Measurements from ENCODE around the gene RAMP1. TPM values are rescaled to one million over a fixed set of nuclear protein-coding genes. Genes with fewer than 3 reads are reported as not detected.

Gene RAMP1
- total and polyA plus RNA-seq, 9 of the 15 experiments (the other 6 are each of a cell fraction or from before 2014, with no cell fraction given) = 0.72 to 0.77 TPM; not detected in 7

DNA sequence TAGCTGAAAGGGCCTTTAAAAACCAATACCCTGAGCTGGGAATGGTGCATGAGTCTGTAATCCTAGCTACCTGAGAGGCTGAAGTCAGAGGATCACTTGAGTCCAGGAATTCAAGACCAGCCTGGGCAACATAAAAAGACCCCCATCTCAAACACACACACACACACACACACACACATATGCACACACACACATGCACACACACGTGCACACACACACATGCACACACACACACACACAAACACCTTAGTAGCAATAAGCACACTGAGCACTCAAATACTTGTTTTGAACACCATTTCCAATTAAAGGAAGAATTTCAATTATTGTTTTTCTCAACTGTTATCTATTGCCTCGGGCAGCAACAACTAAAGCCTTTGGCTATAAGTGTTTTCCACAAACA, 81.8 kb downstream of the RAMP1 start:
- FAIRE-seq = no peak
- Histone ChIP-seq H3K4me1 (replicated peaks in 1 of 2; ENCODE audit: control insufficient read depth in 2 of 2, insufficient read depth in 2 of 2, low read length in 2 of 2) (peaks cover 31 to 38% of the 10 kb centered on the region in 2 experiments; a peak in 4 of 5 replicates), H3K36me3 (ENCODE audit: control insufficient read depth, insufficient read depth, low read length) (no peaks in the 10 kb centered on the region), H3K27ac (ENCODE audit: extremely low read depth, low read depth, low read length) (peak overlapping the region; percentile 36), H3K4me2 (ENCODE audit: insufficient read depth, low read length) (no peak overlapping the region), H4K20me1 (replicated peaks; ENCODE audit: control insufficient read depth, insufficient read depth, low read length) (no peaks in the 10 kb centered on the region), H3K9me1 (ENCODE audit: control insufficient read depth, insufficient read depth, low read length) (no peaks in the 10 kb centered on the region), H3K4me3 (no peak overlapping the region), H3K79me2 (ENCODE audit: control insufficient read depth, insufficient read depth, low read length) (no peaks in the 10 kb centered on the region), H2AFZ (ENCODE audit: low read depth, low read length) (no peak overlapping the region), H3K27me3 (ENCODE audit: control insufficient read depth in 2 of 2, insufficient read depth in 2 of 2, low read length in 2 of 2) (no peaks in the 10 kb centered on the region), H3K9me3 (replicated peaks; ENCODE audit: control insufficient read depth, insufficient read depth, low read depth, low read length) (peaks cover 12% of the 10 kb centered on the region), H3K9ac (ENCODE audit: insufficient read depth in 1 of 2, low read depth in 2 of 2, low read length in 2 of 2) (peak overlapping the region in 1 of 2 experiments; percentile 59; a peak in 1 of 4 replicates)
- in situ Hi-C loops (cut with MboI) (no loop called here), intact Hi-C loops (cut with micrococcal nuclease) (no loop called here)
- WGBS (ENCODE audit: insufficient coverage, low coverage, missing lambda C conversion rate) = 13% methylated on average over 2 of the region's 2 CpGs
- ChIA-PET CTCF (ENCODE audit: low intra/inter-chr PET ratio) (no interaction called here), POLR2A (interaction anchor here (0.7 to 2.3 kb wide), 4 partner anchors 9 to 23 kb away, joined by 3 to 6 read pairs (median 4); no protein-coding TSS in a partner anchor)
- BruUV-seq (replicated peaks) = no TSS peak
- no peak for DNase-seq (ENCODE audit: extremely low read depth in 1 of 4, low spot score in 3 of 4)
- no peak; the same call in 1 of the 3 replicates for ATAC-seq
- no peak for TF ChIP-seq SMAD2 (IDR thresholded peaks at IDR 0.05; ENCODE audit: low read depth, low read length)
- TF ChIP-seq ZMIZ1 (IDR thresholded peaks at IDR 0.05; ENCODE audit: low read depth in 2 of 2, low read length in 2 of 2) = no peak
- peak in 1 of 2 experiments; percentile 80; a peak in 2 of 4 replicates for TF ChIP-seq KDM1A (IDR thresholded peaks at IDR 0.05)
- no peak for TF ChIP-seq OTX1 (CRISPR knock-in tag; IDR thresholded peaks at IDR 0.05)
- no peak for TF ChIP-seq HEY1 (CRISPR knock-in tag; IDR thresholded peaks at IDR 0.05; ENCODE audit: borderline replicate concordance)
- no peak for TF ChIP-seq ZNF316 (IDR thresholded peaks at IDR 0.05)
- no peak for TF ChIP-seq HMBOX1 (IDR thresholded peaks at IDR 0.05)
- no peak for TF ChIP-seq WHSC1 (IDR thresholded peaks at IDR 0.05; ENCODE audit: low read length)
- no peak for TF ChIP-seq STAT6 (CRISPR knock-in tag; IDR thresholded peaks at IDR 0.05)
- TF ChIP-seq, protein P1, sequence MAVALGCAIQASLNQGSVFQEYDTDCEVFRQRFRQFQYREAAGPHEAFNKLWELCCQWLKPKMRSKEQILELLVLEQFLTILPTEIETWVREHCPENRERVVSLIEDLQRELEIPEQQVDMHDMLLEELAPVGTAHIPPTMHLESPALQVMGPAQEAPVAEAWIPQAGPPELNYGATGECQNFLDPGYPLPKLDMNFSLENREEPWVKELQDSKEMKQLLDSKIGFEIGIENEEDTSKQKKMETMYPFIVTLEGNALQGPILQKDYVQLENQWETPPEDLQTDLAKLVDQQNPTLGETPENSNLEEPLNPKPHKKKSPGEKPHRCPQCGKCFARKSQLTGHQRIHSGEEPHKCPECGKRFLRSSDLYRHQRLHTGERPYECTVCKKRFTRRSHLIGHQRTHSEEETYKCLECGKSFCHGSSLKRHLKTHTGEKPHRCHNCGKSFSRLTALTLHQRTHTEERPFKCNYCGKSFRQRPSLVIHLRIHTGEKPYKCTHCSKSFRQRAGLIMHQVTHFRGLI (CRISPR knock-in tag; IDR thresholded peaks at IDR 0.05) = no peak
- 0 out of 2 replicates have a peak, but pooled peaks have one; percentile 25 for TF ChIP-seq HDGF (IDR thresholded peaks at IDR 0.05)
- no peak for TF ChIP-seq ZNF184 (CRISPR knock-in tag; IDR thresholded peaks at IDR 0.05)
- 0 out of 2 replicates have a peak, but pooled peaks have one; percentile 44 for TF ChIP-seq LARP7 (IDR thresholded peaks at IDR 0.05)
- TF ChIP-seq FOXA1 (IDR thresholded peaks at IDR 0.05; ENCODE audit: borderline replicate concordance) = no peak
- TF ChIP-seq PHF20 (IDR thresholded peaks at IDR 0.05; ENCODE audit: partially characterized antibody) = no peak
- no peak for TF ChIP-seq EP300 (IDR thresholded peaks at IDR 0.05; ENCODE audit: low read length)
- TF ChIP-seq ARID2 (IDR thresholded peaks at IDR 0.05) = peak; percentile 31; the same call in 1 of the 2 replicates
